HepG2 (cell line): ENCODE measurements around the gene ABCC3. TPM values are rescaled to one million over a fixed set of nuclear protein-coding genes. Genes with fewer than 3 reads are reported as not detected.

Experiments used
- ATF2 ChIP-seq: sonication (generic); formaldehyde crosslinking; IDR thresholded peaks from 2 replicates; pipeline ENCODE4 v1.4.0; 2020; ENCODE audit warnings: missing genetic modification reagents
- ELF3 ChIP-seq: IDR thresholded peaks from 2 replicates; pipeline ENCODE4 v1.6.1; 2016; ENCODE audit warnings: missing genetic modification reagents, missing compliant biosample characterization
- FOXA3 ChIP-seq: IDR thresholded peaks from 2 replicates; pipeline ENCODE4 v1.6.1; 2016; ENCODE audit warnings: missing genetic modification reagents, missing compliant biosample characterization
- KDM1A ChIP-seq: IDR thresholded peaks from 2 replicates; pipeline ENCODE4 v1.6.1; 2016; ENCODE audit warnings: missing compliant biosample characterization
- MNT ChIP-seq: fragments of 450-650 bp; IDR thresholded peaks from 2 replicates; pipeline ENCODE4 v1.6.1; 2016
- NFIC ChIP-seq: IDR thresholded peaks from 2 replicates; pipeline ENCODE4 v1.6.1; 2012; ENCODE audit warnings: mild to moderate bottlenecking, low read length, inconsistent platforms
- RERE ChIP-seq: IDR thresholded peaks from 2 replicates; pipeline ENCODE4 v1.6.1; 2016; ENCODE audit warnings: low read depth, missing genetic modification reagents, missing compliant biosample characterization
- SMAD3 ChIP-seq: sonication (generic); formaldehyde crosslinking; IDR thresholded peaks from 2 replicates; pipeline ENCODE4 v1.4.0; 2020; ENCODE audit warnings: missing genetic modification reagents
- TGIF2 ChIP-seq: IDR thresholded peaks from 2 replicates; pipeline ENCODE4 v1.6.1; 2016; ENCODE audit warnings: control low read depth, missing compliant biosample characterization
- ZHX2 ChIP-seq, 2 experiments: sonication (generic) in 1 of 2; formaldehyde crosslinking in 1 of 2; IDR thresholded peaks; 2 replicates each; pipeline versions ENCODE4 v1.6.1 to v1.9.0; 2014 to 2022; ENCODE audit warnings: antibody characterized with exemption in 1 of 2, borderline replicate concordance in 1 of 2, inconsistent platforms in 1 of 2, low read depth in 1 of 2, missing genetic modification reagents in 1 of 2
- ZNF136 ChIP-seq: sonication (generic); formaldehyde crosslinking; IDR thresholded peaks from 2 replicates; pipeline ENCODE4 v1.8.1; 2022; ENCODE audit warnings: low read depth, mild to moderate bottlenecking, moderate library complexity, missing genetic modification reagents
- ZNF691 ChIP-seq: sonication (generic); formaldehyde crosslinking; IDR thresholded peaks from 2 replicates; pipeline ENCODE4 v1.4.0; 2020; ENCODE audit warnings: missing genetic modification reagents, low read depth, mild to moderate bottlenecking, borderline replicate concordance
- polyA plus RNA-seq, 8 experiments: library from polyadenylated mRNA; depleted of rRNA in 3 of 8; stranded (reverse) in 7 of 8; unstranded in 1 of 8; fragments of >200 nt; fragmentation: Illumina TruSeq in 4 of 8; extraction: Trizol in 4 of 8; gene quantifications; 2 replicates each; pipeline versions ENCODE4 v1.2.1 to v1.2.3, GENCODE V29; 2011 to 2016; ENCODE audit warnings: low read depth in 4 of 8, missing spikeins in 1 of 8, mixed read lengths in 1 of 8; ENCODE audit not compliant: insufficient read depth in 1 of 8
- total RNA-seq, 5 experiments: library from RNA; depleted of rRNA; stranded (reverse); fragments of >200 nt; fragmentation: Illumina TruSeq; extraction: Trizol; gene quantifications; 2 replicates each; pipeline ENCODE4 v1.2.3, GENCODE V29; 2016; ENCODE audit warnings: low read depth in 1 of 5

ABCC3 gene
- total and polyA plus RNA-seq, 2 of the 13 experiments (the other 11 are each of a cell fraction or from before 2014, with no cell fraction given) = 25.2 to 50.7 TPM

- TF ChIP-seq ZHX2 (IDR thresholded peaks at IDR 0.05; ENCODE audit: low read depth) = no peak
- no peak for TF ChIP-seq ZHX2 (CRISPR knock-in tag; IDR thresholded peaks at IDR 0.05; ENCODE audit: borderline replicate concordance)
- TF ChIP-seq NFIC = no peak
- peak; percentile 82 for TF ChIP-seq KDM1A
- TF ChIP-seq MNT = no peak
- peak; percentile 58; the same call in 1 of the 2 replicates for TF ChIP-seq ATF2
- no peak for TF ChIP-seq ZNF136 (CRISPR knock-in tag)
- TF ChIP-seq SMAD3 (CRISPR knock-in tag) = no peak
- no peak for TF ChIP-seq TGIF2 (CRISPR knock-in tag)
- TF ChIP-seq ELF3 (CRISPR knock-in tag) = peak; percentile 91
- no peak for TF ChIP-seq RERE
- TF ChIP-seq ZNF691 = no peak; the same call in 1 of the 2 replicates
- TF ChIP-seq FOXA3 (CRISPR knock-in tag) = peak; percentile 87
These were observed 25.6 kb downstream of the ABCC3 start (continued) for GRCh38 chr17:50660042-50660886.
